DOHH2 (cell line): Measurements from ENCODE around the gene GALNT2.

Experiments used
- H3F3A ChIP-seq: fragments of 200-600 bp; sonication (generic), shearing (Covaris generic); 2 replicates; pipeline ENCODE4 v1.6.0; 2016; ENCODE audit warnings: antibody characterized with exemption, mild to moderate bottlenecking; ENCODE audit not compliant: control insufficient read depth, insufficient read depth
- H3K27ac ChIP-seq: fragments of 200-600 bp; sonication (generic); 2 replicates; pipeline ENCODE4 v1.5.1; 2014; ENCODE audit warnings: low read depth, mild to moderate bottlenecking, low read length, moderate library complexity
- H3K27me3 ChIP-seq: fragments of 200-600 bp; sonication (generic); 2 replicates; pipeline ENCODE4 v1.6.1; 2014; ENCODE audit warnings: mild to moderate bottlenecking, low read length, mixed read lengths; ENCODE audit not compliant: control insufficient read depth
- H3K36me3 ChIP-seq: fragments of 200-600 bp; sonication (generic); 2 replicates; pipeline ENCODE4 v1.6.1; 2014; ENCODE audit warnings: mild to moderate bottlenecking, low read length, moderate library complexity, mixed read lengths; ENCODE audit not compliant: control insufficient read depth
- H3K4me1 ChIP-seq: fragments of 200-600 bp; sonication (generic); 2 replicates; pipeline ENCODE4 v1.6.1; 2014; ENCODE audit warnings: mild to moderate bottlenecking, low read length, mixed read lengths; ENCODE audit not compliant: control insufficient read depth
- H3K4me2 ChIP-seq: fragments of 200-600 bp; sonication (generic); 2 replicates; pipeline ENCODE4 v1.6.0; 2014; ENCODE audit warnings: mild to moderate bottlenecking, low read length, moderate library complexity
- H3K4me3 ChIP-seq: fragments of 200-600 bp; sonication (generic); 2 replicates; pipeline ENCODE4 v1.5.1; 2014; ENCODE audit warnings: mild to moderate bottlenecking, low read length, mixed read lengths
- H3K79me2 ChIP-seq: fragments of 200-600 bp; sonication (generic); 2 replicates; pipeline ENCODE4 v1.6.1; 2014; ENCODE audit warnings: mild to moderate bottlenecking, low read length, mixed read lengths; ENCODE audit not compliant: control insufficient read depth
- H3K9me2 ChIP-seq: fragments of 200-600 bp; sonication (generic); replicated peaks from 2 replicates; pipeline ENCODE4 v1.6.1; 2014; ENCODE audit warnings: mild to moderate bottlenecking, low read length, mixed read lengths; ENCODE audit not compliant: control insufficient read depth
- H3K9me3 ChIP-seq: fragments of 200-600 bp; sonication (generic); 2 replicates; pipeline ENCODE4 v1.6.1; 2014; ENCODE audit warnings: antibody characterized with exemption, low read length, mixed read lengths; ENCODE audit not compliant: control insufficient read depth, insufficient read depth
- H4K20me1 ChIP-seq: fragments of 200-600 bp; sonication (generic); 2 replicates; pipeline ENCODE4 v1.6.0; 2014; ENCODE audit warnings: low read depth, mild to moderate bottlenecking, antibody characterized with exemption, low read length, moderate library complexity; ENCODE audit not compliant: control insufficient read depth, insufficient read depth
- EZH2phosphoT487 ChIP-seq: fragments of 200-600 bp; sonication (generic); IDR thresholded peaks from 2 replicates; pipeline ENCODE4 v1.6.1; 2017; ENCODE audit warnings: borderline replicate concordance, mild to moderate bottlenecking, antibody characterized with exemption, low read length, moderate library complexity, mixed read lengths
- TF ChIP-seq, protein P1 (sequence below): fragments of 200-600 bp; sonication (generic); IDR thresholded peaks from one replicate; pipeline ENCODE4 v1.5.1; 2014; ENCODE audit warnings: antibody characterized with exemption, mild to moderate bottlenecking, low read depth, low read length; ENCODE audit not compliant: poor library complexity, severe bottlenecking

The GALNT2 gene

DNA sequence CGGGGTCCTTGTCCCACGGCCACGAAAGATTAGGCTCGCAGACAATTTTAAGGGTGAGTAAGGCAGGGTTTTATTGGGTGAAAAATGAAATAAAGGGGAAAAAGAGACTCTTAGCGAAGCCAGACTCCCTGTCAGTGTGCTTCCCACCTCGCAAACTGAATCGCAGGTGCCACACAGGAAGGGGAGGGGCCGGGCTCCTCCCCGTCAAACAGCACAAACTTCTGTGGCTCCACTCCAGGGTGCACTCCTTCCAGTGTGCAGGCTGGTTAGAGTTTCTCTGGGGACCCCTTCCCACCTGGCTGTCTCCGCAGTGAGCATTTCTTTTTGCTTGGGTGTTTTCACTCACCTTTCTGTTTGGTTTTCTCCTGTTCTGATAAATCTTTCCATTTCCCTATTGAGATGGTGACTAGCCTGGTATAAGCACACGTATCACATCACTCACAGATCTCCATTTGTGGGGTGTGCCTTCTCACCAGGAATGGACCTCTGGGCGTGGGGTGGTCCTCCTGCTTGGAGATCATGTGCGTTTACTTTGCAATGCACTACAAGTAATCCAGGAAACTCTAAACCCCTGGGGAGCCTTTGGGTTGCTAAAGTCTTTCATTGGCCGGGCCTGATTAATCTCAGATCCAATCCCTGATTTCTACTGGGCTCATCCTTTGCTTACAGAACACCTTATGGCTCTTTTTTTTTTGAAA is 37.6 kb upstream of the GALNT2 start:
- no peaks in the 10 kb centered on the region for H3F3A ChIP-seq
- no peak overlapping the region for H3K27ac ChIP-seq
- no peaks in the 10 kb centered on the region for H3K9me2 ChIP-seq
- H3K4me1 ChIP-seq = no peaks in the 10 kb centered on the region
- H4K20me1 ChIP-seq = no peaks in the 10 kb centered on the region
- H3K4me2 ChIP-seq = no peak overlapping the region
- no peaks in the 10 kb centered on the region for H3K36me3 ChIP-seq
- H3K79me2 ChIP-seq = no peaks in the 10 kb centered on the region
- no peak overlapping the region for H3K4me3 ChIP-seq
- no peaks in the 10 kb centered on the region for H3K9me3 ChIP-seq
- no peaks in the 10 kb centered on the region for H3K27me3 ChIP-seq
- no peak for TF ChIP-seq EZH2phosphoT487
- TF ChIP-seq, protein P1, sequence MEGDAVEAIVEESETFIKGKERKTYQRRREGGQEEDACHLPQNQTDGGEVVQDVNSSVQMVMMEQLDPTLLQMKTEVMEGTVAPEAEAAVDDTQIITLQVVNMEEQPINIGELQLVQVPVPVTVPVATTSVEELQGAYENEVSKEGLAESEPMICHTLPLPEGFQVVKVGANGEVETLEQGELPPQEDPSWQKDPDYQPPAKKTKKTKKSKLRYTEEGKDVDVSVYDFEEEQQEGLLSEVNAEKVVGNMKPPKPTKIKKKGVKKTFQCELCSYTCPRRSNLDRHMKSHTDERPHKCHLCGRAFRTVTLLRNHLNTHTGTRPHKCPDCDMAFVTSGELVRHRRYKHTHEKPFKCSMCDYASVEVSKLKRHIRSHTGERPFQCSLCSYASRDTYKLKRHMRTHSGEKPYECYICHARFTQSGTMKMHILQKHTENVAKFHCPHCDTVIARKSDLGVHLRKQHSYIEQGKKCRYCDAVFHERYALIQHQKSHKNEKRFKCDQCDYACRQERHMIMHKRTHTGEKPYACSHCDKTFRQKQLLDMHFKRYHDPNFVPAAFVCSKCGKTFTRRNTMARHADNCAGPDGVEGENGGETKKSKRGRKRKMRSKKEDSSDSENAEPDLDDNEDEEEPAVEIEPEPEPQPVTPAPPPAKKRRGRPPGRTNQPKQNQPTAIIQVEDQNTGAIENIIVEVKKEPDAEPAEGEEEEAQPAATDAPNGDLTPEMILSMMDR = no peak

DNA sequence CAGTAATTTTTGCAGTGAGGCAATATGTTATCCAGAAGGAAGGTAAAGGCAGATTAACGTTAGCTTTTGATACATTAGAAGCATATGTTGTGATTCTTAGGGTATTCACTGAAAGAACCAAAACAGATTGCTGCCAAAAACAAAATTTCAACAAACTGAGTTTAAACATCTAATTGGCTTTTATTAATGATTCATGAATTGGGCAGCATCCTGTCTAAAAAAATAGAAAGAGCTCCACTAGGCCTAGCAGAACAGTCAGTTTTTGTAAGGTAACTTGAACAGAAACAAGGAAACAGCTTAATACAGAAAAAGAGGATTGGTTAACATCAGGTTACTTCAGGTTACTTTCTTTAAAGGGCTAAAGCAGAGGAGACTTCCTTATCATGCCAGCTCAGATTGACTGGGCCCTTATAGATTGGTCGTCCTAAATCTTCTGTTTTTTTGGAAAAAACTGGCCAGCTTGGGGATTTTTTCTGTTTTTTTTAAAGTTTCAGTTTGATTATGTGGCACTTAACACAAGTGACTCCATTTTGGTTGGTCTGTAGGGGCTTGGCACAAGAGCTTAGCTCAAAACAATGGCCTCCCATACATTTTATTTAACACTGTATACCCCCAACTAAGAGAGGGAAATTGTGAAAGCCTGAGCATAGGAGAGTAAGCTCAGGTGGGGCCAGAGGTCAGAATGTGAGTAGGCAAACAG is 36.8 kb upstream of the GALNT2 start:
- no peak overlapping the region for H3K27ac ChIP-seq
- no peaks in the 10 kb centered on the region for H3K36me3 ChIP-seq
- no peaks in the 10 kb centered on the region for H3K4me1 ChIP-seq
- TF ChIP-seq, protein P1 = no peak
- no peak for TF ChIP-seq EZH2phosphoT487
- no peak overlapping the region for H3K4me3 ChIP-seq
- no peaks in the 10 kb centered on the region for H3K79me2 ChIP-seq
- H3F3A ChIP-seq = no peaks in the 10 kb centered on the region
- H3K27me3 ChIP-seq = no peaks in the 10 kb centered on the region
- H3K4me2 ChIP-seq = no peak overlapping the region
- no peaks in the 10 kb centered on the region for H3K9me3 ChIP-seq
- H3K9me2 ChIP-seq = no peaks in the 10 kb centered on the region
- H4K20me1 ChIP-seq = no peaks in the 10 kb centered on the region

DNA sequence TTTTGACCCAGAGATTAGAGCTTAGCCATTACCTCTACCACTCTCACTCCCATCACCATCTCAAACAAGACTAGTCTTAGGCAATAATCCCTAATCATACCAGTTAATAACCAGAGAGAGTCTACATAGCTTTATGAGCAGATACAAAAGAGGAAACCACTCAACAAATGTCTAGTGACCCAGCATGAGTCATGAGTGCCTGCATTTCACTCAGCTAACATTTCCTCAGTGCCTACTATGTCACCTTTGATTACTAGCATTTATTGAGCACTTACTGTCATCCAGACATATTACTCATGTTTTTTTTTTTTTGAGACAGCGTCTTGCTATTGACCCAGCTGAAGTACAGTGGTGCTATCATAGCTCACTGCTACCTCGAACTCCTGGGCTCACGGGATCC is 35.9 kb upstream of the GALNT2 start:
- H3K79me2 ChIP-seq = no peaks in the 10 kb centered on the region
- H3F3A ChIP-seq = no peaks in the 10 kb centered on the region
- no peak overlapping the region for H3K4me2 ChIP-seq
- H4K20me1 ChIP-seq = no peaks in the 10 kb centered on the region
- H3K9me2 ChIP-seq = no peaks in the 10 kb centered on the region
- H3K4me1 ChIP-seq = no peaks in the 10 kb centered on the region
- H3K27ac ChIP-seq = no peak overlapping the region
- TF ChIP-seq, protein P1 = no peak
- TF ChIP-seq EZH2phosphoT487 = no peak
- H3K27me3 ChIP-seq = no peaks in the 10 kb centered on the region
- no peak overlapping the region for H3K4me3 ChIP-seq
- no peaks in the 10 kb centered on the region for H3K36me3 ChIP-seq
- H3K9me3 ChIP-seq = no peaks in the 10 kb centered on the region
